Hepatocyte (in vitro differentiated cells): Measurements from ENCODE around the gene C15orf61.

Experiments
- CTCF ChIP-seq: fragments of 200-600 bp; sonication (generic); IDR thresholded peaks from 2 replicates; pipeline ENCODE4 v1.5.1; 2016; ENCODE audit warnings: antibody characterized with exemption, mild to moderate bottlenecking; ENCODE audit not compliant: poor library complexity
- EZH2phosphoT487 ChIP-seq: fragments of 200-600 bp; sonication (generic); IDR thresholded peaks from one replicate; pipeline ENCODE4 v1.6.1; 2018; ENCODE audit warnings: antibody characterized with exemption, mild to moderate bottlenecking, low read depth, moderate library complexity; ENCODE audit not compliant: unreplicated experiment, severe bottlenecking

GRCh38 chr15:67548236-67548852 is 27.4 kb downstream of the C15orf61 start:
- TF ChIP-seq EZH2phosphoT487 (no peak), CTCF (no peak)
